HG03575 (cell line): Measurements from ENCODE around the gene TOGARAM2.

Source experiments
- ATAC-seq: cut with Tn5 transposase; IDR thresholded peaks from one replicate; pipeline ENCODE4 v1.9.1; 2021; ENCODE audit not compliant: unreplicated experiment, insufficient number of reproducible peaks, low FRiP score; ENCODE audit errors: extremely low read depth

Gene TOGARAM2

DNA sequence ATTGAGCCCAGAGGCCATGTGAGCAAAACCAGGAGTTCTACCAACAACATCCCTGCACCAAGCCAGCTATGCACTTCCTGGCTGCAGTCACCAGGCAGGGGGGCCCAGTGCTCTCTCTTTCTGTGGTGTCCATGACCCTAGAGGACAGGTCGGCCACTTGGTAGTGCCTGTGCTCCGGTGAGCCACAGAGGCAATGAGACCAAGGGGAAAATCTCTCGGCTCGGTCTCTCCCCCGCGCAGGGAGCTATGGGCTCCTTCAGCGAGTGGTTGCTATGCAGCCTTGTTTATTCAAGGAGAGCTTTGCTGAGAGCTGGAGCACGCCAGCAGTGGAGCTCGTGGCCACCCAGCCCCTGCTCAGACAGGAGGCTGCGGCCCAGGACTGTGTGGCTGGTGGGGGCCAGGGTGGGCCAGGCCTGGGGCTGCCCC, at the start of gene TOGARAM2:
TOGARAM2 (plus strand) TSS at position 283 of the 426 bp plus-strand sequence. CDS start 13,537 bp downstream, outside the sequence.
- no peak for ATAC-seq

DNA sequence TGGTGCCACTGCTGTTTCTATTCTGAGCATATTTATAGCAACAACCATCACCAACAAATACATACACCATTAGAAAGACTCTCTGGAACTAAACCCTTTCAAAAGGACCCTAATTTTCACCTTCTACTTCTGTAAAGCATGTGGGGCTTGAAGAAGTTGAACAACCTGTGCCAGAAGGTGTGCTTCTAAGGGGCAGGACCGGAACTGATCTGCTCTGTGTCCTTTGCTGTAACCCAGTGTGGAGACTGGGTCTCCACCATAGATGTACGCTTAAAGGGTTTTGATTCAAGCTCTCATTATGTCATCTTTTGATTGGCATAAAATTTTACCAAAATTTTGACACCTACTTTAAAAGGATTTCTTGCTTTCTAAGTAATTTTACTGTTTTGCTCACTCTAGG, 46.3 kb upstream of the TOGARAM2 start:
- ATAC-seq = no peak

DNA sequence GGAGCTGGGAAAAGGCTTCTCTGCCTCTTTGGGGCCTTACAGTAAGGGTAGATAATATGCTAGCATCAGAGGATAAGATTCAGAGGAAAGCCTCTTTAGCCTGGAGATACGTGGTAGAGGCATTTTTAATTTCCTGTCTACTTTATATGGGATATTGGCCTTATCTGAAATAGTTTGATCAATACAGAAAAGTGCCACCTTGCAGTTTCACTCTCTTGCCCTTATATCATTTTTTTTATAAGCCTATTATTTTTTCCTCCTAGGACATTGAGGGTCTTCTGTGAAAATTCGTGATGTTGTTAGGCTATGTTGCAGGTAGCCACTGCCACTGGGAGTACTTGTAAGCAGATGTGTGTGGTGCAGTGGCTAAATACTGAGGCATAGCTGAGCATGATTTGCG, 40.1 kb upstream of the TOGARAM2 start:
- no peak for ATAC-seq

DNA sequence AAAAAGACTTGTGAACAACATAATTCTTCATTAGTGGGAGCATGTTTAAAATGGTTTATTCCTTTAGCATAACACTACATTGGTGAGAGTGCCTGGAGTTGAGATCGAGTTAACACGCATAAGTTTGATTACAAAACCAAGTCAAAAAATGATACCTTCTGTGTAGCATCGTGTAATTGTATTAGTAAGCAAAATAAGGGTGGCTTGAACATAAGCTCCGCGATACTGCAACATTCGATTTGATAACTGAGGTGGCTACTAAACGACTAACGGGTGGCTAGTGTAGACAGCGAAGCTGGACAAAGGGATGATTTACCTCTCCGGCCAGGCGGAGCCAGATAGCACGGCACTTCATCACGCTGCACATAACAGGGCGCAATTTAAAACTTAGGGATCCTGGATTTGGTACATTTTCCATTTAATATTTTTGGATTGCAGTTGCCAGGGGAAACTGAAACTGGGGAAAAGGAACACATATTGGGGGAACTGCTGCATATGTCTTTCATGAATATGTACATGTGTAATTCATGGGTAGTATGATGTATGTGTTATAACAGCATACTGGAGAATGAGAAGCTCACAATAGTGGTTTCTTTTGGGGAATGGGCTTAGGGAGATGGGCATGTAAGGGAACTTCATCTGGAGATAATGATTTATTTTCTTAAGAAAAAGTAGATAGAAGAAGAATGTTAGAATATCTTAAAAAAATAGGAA, 36.4 kb upstream of the TOGARAM2 start:
- no peak for ATAC-seq

DNA sequence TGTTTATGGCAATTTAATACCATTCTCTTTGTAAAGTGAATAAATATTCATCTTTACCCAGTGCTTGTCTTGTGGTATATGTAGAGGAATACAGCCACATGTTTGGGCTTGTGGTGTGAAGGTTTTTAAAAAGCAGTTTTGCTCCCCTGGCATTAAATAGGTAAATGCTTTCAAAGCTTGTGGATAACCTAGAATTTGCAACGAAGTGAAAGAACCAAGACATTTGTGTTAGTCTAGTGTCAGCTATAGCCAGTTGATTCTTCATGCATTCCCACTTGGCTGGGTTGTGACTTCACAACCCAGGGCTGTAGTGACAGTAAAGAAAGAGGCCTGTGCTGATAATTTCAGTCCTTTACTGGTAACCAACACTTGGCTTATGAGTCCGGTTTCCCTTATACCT, 32.9 kb upstream of the TOGARAM2 start:
- no peak for ATAC-seq

DNA sequence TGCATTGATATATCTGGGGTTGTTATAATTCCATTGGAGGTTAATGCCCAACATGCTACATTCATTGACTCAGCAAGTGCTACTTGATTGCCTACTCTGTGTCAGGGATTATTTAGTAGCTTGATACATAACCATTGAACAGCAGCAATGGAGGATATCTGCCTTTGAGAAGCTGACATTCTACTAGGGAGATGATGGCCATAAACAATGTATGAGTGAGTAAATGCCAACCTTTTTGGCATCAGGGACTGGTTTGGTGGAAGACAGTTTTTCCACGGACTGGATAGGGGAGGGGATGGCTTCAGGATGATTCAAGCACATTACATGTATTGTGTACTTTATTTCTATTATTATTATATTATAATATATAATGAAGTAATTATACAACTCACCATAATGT, 31.9 kb upstream of the TOGARAM2 start:
- no peak for ATAC-seq

DNA sequence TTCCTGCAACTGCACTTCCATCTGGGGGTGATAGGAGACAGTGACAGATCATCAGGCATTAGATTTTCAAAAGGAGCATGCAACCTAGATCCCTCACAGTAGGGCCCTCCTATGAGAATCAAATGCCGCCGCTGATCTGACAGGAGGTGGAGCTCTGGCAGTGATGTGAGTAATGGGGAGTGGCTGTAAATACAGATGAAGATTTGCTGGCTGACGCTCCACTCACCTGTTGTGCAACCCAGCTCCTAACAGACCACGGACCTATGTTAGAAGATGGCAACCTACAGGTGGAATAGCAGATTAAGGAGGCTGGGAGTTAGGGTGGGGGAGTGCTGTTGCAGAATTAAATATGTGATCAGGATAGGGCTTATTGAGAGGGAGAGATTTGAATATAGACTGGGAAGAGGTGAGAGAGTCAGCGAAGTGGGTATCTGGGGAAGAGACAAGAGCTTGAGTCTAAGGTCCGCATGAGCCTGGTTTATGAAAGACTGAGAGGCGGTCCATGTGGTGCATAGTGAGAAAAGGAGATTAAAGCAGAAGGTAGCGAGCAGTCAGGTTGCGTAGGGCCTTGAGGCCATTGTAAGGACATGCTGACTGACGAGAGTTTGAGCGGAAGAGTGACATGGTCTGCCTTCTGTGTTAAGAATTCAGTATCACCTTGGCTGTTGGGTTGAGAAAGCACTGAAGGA, 31.3 kb upstream of the TOGARAM2 start:
- ATAC-seq = no peak

DNA sequence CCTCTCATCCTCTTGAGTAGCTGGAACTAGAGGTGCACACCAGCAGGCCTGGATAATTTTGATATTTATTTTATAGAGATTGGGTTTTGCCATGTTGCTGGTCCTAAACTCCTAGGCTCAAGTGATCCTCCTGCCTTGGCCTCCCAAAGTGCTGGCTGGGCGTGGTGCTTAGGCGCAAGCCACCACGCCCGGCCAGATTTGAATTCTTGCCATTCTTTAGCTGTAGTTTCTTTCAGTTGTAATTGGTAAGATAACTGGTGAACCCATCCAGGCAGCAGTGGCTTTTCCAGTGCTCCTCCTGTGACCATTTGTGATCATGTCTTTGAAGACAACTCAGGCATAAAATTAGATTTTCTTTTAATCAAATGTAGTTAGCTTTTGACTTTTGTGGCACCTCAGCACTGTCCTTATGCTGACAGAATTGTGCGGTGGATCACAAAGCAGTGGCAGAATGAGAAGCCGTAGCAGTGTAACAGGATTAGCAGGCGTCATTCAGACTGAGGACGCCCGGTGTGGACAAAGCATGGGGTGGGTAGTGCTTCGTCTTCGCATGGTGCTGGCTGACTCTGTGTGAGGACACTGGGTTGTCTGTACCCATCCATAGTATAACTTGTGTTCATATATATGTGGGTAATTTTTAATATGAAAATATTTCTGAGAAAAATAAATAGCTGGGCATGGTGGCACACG, 30.0 kb upstream of the TOGARAM2 start:
- no peak for ATAC-seq

DNA sequence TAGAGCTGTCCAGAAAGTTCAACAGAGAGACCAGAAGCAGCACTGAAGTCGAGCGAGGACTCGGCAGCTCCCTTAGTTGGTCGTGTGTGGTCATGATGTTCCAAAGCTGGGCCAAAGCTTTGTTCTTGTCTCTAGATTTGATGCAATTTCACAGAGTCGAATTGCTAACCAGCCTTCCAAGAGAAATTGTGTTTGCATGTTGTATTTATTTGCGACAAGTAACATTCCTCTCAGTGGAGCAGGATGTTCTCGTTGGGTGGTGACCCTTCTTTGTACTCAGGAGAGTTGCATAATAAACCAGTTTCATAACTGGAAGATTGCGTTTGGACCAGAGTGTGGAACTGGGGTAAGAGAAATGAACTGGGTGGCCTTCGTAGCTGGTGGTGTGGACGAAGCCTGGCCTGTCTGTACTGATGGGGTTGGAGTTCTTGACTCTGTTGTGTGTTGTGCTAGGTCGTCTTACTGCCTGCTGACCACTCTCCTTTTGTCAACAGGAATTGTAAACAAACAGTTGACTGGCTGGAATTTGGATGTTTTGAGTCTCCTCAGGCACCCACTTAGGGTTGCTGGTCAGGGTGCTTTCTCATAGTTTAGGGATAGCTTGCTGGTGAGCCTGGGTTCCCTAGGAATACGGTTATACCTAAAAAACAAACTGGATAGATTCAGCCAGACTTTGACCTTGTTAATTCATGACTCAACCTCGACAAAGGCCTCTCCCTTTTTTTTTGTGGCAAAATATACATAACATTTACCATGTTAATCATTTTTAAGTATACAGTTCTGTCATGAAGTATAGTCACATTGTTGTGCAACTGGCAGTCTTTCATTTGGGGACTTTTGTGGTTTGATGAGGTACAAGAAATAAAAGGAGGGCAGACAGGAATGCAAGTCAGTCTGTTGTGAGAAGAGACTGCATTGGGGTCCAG, 28.9 kb upstream of the TOGARAM2 start:
- ATAC-seq = no peak

DNA sequence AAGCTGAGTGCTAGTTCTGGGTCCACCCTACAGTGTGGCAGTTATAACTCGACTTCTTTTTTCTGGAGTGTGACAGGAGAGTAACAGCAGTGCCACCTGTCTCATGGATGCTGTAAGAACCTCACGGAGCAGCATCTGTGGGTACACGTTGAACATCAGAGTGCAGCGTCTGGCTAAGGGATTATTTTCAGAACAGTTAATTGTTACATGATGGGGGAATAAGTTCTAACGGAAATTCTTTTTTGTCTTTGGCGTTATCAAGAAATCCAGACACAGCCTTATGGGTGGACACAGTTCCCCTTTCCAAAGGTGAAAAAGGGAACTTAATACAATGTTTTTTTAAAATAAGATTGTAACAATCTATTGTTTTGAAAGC, 28.3 kb upstream of the TOGARAM2 start:
- no peak for ATAC-seq

DNA sequence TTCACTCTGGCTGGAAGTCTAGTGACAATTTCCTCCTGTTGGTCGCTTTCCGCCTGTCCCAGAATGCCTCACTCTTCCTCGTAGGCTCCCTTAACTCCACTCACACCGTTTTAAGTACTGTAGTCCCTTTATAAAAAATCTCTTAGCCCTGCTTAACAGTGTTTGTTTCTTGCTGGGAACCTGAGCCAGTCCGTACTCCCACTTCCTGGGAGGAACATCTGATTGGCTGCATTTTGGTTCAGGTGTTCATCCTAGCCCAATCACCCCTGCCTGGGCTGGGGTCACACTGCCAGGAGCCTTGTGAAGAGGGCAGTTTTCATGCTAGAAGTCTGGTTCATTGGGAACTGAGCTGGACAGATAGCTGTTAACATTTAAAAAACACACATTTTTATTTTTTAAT, 25.6 kb upstream of the TOGARAM2 start:
- no peak for ATAC-seq

DNA sequence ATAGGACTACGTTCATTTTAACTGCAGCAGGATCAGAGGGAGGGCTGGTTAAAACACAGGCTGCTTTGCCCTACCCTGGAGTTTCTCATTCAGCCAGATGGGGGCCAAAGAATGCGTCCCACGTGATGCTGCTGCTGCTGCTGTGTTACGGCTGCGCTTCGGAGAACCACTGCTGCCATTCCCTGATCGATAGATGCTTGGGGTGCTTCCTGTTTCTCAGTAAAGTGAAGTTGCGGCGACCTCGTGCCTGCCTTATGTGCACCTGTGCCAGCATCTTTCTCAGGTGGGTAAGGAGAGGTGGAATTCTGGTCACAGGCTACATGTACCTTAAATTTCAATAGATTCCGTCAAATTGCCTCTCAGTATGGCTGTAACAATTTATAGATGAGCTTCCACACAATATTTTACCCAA, 24.7 kb upstream of the TOGARAM2 start:
- no peak for ATAC-seq

DNA sequence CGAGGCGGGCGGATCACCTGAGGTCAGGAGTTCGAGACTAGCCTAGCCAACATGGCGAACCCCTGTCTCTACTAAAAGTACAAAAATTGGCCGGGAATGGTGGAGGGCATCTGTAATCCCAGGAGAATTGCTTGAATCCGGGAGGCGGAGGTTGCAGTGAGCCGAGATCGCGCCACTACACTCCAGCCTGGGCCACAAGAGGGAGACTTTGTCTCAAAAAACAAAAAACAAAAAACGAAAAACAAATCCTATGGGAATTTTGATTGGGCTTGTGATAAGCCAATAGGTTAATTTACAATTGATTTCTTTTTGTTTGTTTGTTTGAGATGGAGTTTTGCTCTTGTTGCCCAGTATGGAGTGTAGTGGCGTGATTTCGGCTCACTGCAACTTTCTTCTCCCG, 24.2 kb upstream of the TOGARAM2 start:
- ATAC-seq = no peak

DNA sequence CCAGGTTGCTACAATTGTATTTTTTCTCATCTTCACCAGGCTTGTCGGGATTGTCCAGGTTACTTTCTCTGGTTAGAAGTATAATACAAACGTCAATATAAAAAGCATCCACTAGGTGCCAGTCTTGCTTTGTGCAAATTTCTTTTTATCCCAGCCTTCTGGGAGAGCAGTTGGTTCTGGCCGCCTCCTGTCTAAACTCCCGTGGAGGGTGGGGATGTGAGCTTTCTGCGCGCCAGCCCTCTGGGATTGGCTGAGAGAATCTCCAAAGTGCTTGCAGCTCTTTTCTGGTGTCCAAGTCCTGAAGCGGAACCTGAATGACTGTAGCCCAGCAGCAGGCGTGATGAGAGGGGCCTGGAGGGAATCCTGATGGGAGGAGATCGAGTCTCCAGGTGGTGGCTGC, 22.4 kb upstream of the TOGARAM2 start:
- no peak for ATAC-seq

DNA sequence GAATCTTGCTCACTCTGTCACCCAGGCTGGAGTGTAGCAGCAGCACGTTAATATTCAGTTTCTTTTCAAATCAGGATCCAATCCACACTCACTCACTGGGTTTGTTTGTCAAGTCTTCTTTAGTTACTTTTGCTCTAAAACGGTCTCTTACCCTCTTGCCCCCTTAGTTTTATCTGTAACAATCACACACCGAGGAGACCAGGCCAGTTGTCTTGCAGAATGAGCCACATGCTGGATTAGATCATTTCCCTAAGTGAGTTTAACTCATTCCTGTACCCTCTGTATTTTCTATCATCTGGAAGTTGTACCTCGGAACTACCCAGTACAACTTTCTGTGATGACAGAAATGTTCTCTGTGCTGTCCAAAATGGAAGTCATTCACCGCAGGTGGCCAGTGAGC, 20.7 kb upstream of the TOGARAM2 start:
- no peak for ATAC-seq

DNA sequence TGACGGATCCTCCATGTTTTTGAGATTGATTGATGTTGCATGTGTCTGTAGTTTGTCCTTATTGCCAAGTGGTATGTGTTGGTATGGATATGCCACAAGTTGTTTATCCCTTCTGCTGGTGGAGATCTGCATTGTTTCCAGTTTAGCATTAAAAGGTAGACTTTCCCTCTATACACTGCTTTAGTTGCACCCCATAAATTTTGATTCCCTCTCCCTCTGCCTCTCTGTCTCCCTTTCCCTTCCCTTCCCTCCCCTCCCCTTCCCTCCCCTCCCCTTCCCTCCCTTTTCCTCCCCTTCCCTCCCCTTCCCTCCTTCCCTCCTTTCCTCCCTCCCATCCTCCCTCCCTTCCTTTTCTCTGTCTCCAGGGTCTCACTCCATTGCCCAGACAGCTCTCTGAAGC, 18.6 kb upstream of the TOGARAM2 start:
- no peak for ATAC-seq

DNA sequence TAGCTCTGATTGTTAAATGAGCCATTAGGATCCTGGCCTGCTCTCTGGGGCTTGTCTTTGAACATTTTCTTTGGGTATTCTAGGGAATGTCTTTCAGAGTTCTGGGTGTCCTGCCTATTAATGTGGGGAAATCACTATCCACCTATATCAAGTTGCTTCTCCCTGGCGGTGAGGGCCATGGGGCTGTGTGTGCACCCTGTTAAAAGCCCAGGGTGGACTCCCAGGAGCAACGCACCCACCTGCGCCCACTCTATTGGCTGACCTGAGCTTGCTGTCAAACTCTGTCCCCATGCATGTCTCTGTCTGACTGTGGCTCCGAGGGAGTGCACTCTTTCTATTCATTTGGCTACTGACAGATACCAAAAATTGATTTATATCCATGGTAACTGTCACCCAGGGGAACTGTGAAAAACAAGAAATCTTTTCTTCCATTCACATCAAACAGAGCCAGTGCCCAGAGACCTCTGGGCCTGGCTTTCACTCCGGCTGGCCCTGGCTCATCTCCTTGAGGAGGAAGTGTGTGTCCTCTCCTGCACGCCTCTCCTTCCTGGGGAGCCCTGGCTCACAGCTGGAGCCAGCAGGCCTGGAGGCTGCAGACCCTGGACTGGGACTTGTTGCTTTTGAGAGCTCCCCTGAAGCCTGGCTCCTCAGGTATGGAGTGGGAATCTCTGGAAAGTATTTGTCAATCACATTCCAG, 10.5 kb upstream of the TOGARAM2 start:
- no peak for ATAC-seq

DNA sequence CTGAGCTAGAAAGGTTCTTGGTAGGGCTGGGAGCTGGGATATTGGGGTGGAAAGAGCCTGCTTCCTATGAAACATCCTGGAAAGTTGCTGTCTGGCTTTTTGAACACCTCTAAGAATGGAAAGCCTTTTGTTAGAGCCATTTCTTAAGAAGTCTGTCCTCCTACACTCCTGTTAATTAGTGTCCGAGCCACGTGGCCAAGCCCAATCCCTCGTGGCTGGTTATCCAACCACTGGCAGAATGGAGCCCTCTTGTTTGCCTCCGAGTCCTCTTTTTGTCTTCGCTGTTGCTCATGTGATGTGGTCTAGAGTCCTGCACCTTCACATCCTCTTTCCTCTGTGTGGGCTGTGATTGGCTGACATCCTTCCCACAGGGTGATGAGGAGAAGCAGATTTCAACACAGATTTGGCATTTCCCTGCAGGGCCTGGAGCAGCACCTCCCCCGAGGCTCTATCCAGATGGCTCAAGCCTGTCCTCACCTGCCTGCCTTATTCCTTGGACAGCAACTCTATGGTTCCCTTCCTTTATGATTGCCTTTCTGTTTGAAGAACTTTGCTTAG, 8.2 kb upstream of the TOGARAM2 start:
- no peak for ATAC-seq
